K562 (cell line): ENCODE results near the gene PGP. TPM values are rescaled to one million over a fixed set of nuclear protein-coding genes. Genes with fewer than 3 reads are reported as not detected.

Source experiments
- AFF1 ChIP-seq, 2 experiments: fragments of 450-650 bp; IDR thresholded peaks; 2 replicates each; pipeline ENCODE4 v1.6.1; 2018; ENCODE audit warnings: mild to moderate bottlenecking in 2 of 2, low read depth in 1 of 2; ENCODE audit not compliant: partially characterized antibody in 2 of 2
- ARID3B ChIP-seq: fragments of 250-450 bp; sonication (Bioruptor Pico); IDR thresholded peaks from 2 replicates; pipeline ENCODE4 v1.4.0; 2020; ENCODE audit warnings: borderline replicate concordance
- BCL6 ChIP-seq: fragments of 250-450 bp; sonication (Bioruptor Pico); IDR thresholded peaks from 2 replicates; pipeline ENCODE4 v1.4.0; 2020
- CLOCK ChIP-seq: fragments of 250-450 bp; sonication (Bioruptor Pico); IDR thresholded peaks from 2 replicates; pipeline ENCODE4 v1.4.0; 2020; ENCODE audit warnings: mild to moderate bottlenecking, moderate library complexity, borderline replicate concordance
- CTBP1 ChIP-seq: fragments of 450-650 bp; IDR thresholded peaks from 2 replicates; pipeline ENCODE4 v1.6.1; 2016; ENCODE audit warnings: borderline replicate concordance
- E2F4 ChIP-seq: sonication (generic); formaldehyde crosslinking; IDR thresholded peaks from 2 replicates; pipeline ENCODE4 v1.8.0; 2022; ENCODE audit warnings: mild to moderate bottlenecking, low read depth, missing genetic modification reagents
- EP400 ChIP-seq: fragments of 450-650 bp; IDR thresholded peaks from 2 replicates; pipeline ENCODE4 v1.6.1; 2017; ENCODE audit warnings: antibody characterized with exemption, mild to moderate bottlenecking, moderate library complexity
- KAT7 ChIP-seq: sonication (generic); formaldehyde crosslinking; IDR thresholded peaks from 2 replicates; pipeline ENCODE4 v1.8.0; 2022; ENCODE audit warnings: missing genetic modification reagents, mild to moderate bottlenecking, borderline replicate concordance
- SPI1 ChIP-seq: IDR thresholded peaks from 2 replicates; pipeline ENCODE4 v1.6.1; 2011; ENCODE audit warnings: low read depth, low read length, control low read depth, borderline replicate concordance
- TCF3 ChIP-seq: sonication (generic); formaldehyde crosslinking; IDR thresholded peaks from 2 replicates; pipeline ENCODE4 v1.4.0; 2020; ENCODE audit warnings: mild to moderate bottlenecking, missing genetic modification reagents
- TEAD1 ChIP-seq, 2 experiments: fragments of 450-650 bp in 1 of 2; sonication (generic) in 1 of 2; formaldehyde crosslinking; IDR thresholded peaks; 2 replicates each; pipeline versions ENCODE4 v1.4.0 to v1.8.0; 2020 to 2022; ENCODE audit warnings: mild to moderate bottlenecking in 2 of 2, missing genetic modification reagents in 1 of 2
- TOE1 ChIP-seq, 2 experiments: fragments of 450-650 bp in 1 of 2; sonication (generic) in 1 of 2; formaldehyde crosslinking in 1 of 2; IDR thresholded peaks; 2 replicates each; pipeline versions ENCODE4 v1.7.1 to v1.8.0; 2016 to 2022; ENCODE audit warnings: borderline replicate concordance in 2 of 2, mild to moderate bottlenecking in 2 of 2, antibody characterized with exemption in 1 of 2, inconsistent platforms in 1 of 2, low read depth in 1 of 2, missing genetic modification reagents in 1 of 2, moderate library complexity in 1 of 2
- XRCC4 ChIP-seq: IDR thresholded peaks from one replicate; pipeline ENCODE4 v1.6.1; 2011; ENCODE audit not compliant: insufficient read depth, insufficient read length; ENCODE audit errors: extremely low read depth
- ZBTB43 ChIP-seq: sonication (generic); formaldehyde crosslinking; IDR thresholded peaks from 2 replicates; pipeline ENCODE4 v1.8.0; 2023; ENCODE audit warnings: mild to moderate bottlenecking, missing genetic modification reagents
- ZNF282 ChIP-seq: sonication (generic); formaldehyde crosslinking; IDR thresholded peaks from 2 replicates; pipeline ENCODE4 v1.8.1; 2023; ENCODE audit warnings: missing genetic modification reagents
- ZNF668 ChIP-seq: fragments of 250-450 bp; sonication (Bioruptor Pico); IDR thresholded peaks from 2 replicates; pipeline ENCODE4 v1.8.0; 2022; ENCODE audit warnings: mild to moderate bottlenecking, inconsistent platforms
- ZNF778 ChIP-seq: fragments of 450-650 bp; formaldehyde crosslinking; IDR thresholded peaks from 2 replicates; pipeline ENCODE4 v1.4.0; 2020; ENCODE audit warnings: mild to moderate bottlenecking, moderate library complexity
- polyA plus RNA-seq, 8 experiments: library from polyadenylated mRNA; depleted of rRNA in 4 of 8; stranded (reverse) in 5 of 8; unstranded in 3 of 8; fragments of >200 nt; fragmentation: Nextera tagmentation in 2 of 8; fragmentation: Illumina TruSeq in 1 of 8; extraction: Ambion mirVana in 2 of 8; extraction: Trizol in 1 of 8; gene quantifications; 2 replicates each; pipeline versions ENCODE4 v1.2.1 to v1.2.3, GENCODE V29; 2011 to 2014; ENCODE audit warnings: inconsistent platforms in 1 of 8, missing spikeins in 1 of 8
- total RNA-seq, 7 experiments: library from RNA; depleted of rRNA in 6 of 7; stranded (reverse); fragments of >200 nt in 6 of 7; fragmentation: Illumina TruSeq in 2 of 7; extraction: Trizol in 2 of 7; gene quantifications; 2 replicates each; pipeline versions ENCODE4 v1.2.1 to v1.2.3, GENCODE V29; 2011 to 2021; ENCODE audit warnings: low replicate concordance in 1 of 7

PGP gene
- total and polyA plus RNA-seq, 9 of the 15 experiments (the other 6 are each of a cell fraction or from before 2014, with no cell fraction given), result 1.1 to 57.6 (median 19.6) TPM

GRCh38 chr16:2205967-2206313 lies 8.7 kb downstream of the PGP start (continued):
- no peak for TF ChIP-seq ZNF668 (CRISPR knock-in tag)
- TF ChIP-seq CLOCK (CRISPR knock-in tag), result no peak
- no peak for TF ChIP-seq EP400
- no peak for TF ChIP-seq AFF1 (IDR thresholded peaks at IDR 0.05; ENCODE audit: low read depth in 1 of 2, partially characterized antibody in 2 of 2)
- TF ChIP-seq XRCC4, result no peak
- no peak for TF ChIP-seq ARID3B (CRISPR knock-in tag)
- TF ChIP-seq ZNF282 (CRISPR knock-in tag), result no peak
- TF ChIP-seq TCF3 (CRISPR knock-in tag), result peak; percentile 28; the same call in 1 of the 2 replicates
- no peak for TF ChIP-seq SPI1
- TF ChIP-seq TOE1 (IDR thresholded peaks at IDR 0.05; ENCODE audit: borderline replicate concordance), result no peak
- TF ChIP-seq TOE1 (CRISPR knock-in tag; IDR thresholded peaks at IDR 0.05; ENCODE audit: borderline replicate concordance, low read depth), result no peak
- TF ChIP-seq CTBP1, result peak; percentile 3
- TF ChIP-seq KAT7 (CRISPR knock-in tag), result no peak
- no peak for TF ChIP-seq BCL6 (CRISPR knock-in tag)
- TF ChIP-seq E2F4 (CRISPR knock-in tag), result no peak
- no peak for TF ChIP-seq ZNF778 (CRISPR knock-in tag)
- TF ChIP-seq TEAD1 (CRISPR knock-in tag; IDR thresholded peaks at IDR 0.05), result no peak
- TF ChIP-seq ZBTB43 (CRISPR knock-in tag), result 0 out of 2 replicates have a peak, but pooled peaks have one; percentile 10
